ENCODE measurements around the gene C1orf232. TPM values are rescaled to one million over a fixed set of nuclear protein-coding genes. Genes with fewer than 3 reads are reported as not detected.

The C1orf232 gene
- total and polyA plus RNA-seq, 2 of the 8 experiments (the other 6 are each of a cell fraction or from before 2014, with no cell fraction given): not detected

DNA sequence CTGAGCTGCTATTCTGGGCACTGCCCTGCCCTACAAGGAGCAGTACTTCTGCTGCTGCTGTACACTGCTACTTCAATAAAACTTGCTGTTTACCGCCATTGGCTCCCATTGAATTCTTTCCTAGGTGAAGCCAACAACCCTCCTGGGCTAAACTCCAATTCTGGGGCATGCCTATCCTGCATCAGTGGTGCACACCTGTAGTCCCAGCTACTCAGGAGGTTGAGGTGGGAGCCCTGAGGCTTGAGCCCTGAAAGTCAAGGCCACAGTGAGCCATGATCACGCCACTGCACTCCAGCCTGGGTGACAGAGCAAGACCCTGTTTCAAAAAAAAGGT lies 36.0 kb downstream of the C1orf232 start (continued):
- TF ChIP-seq, protein P1, sequence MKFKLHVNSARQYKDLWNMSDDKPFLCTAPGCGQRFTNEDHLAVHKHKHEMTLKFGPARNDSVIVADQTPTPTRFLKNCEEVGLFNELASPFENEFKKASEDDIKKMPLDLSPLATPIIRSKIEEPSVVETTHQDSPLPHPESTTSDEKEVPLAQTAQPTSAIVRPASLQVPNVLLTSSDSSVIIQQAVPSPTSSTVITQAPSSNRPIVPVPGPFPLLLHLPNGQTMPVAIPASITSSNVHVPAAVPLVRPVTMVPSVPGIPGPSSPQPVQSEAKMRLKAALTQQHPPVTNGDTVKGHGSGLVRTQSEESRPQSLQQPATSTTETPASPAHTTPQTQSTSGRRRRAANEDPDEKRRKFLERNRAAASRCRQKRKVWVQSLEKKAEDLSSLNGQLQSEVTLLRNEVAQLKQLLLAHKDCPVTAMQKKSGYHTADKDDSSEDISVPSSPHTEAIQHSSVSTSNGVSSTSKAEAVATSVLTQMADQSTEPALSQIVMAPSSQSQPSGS (IDR thresholded peaks at IDR 0.05; ENCODE audit: low read length): no peak
- TF ChIP-seq SP4 (IDR thresholded peaks at IDR 0.05; ENCODE audit: low read length) (no peak), SP2 (IDR thresholded peaks at IDR 0.05; ENCODE audit: low read length) (no peak)
- TF ChIP-seq, protein P2, sequence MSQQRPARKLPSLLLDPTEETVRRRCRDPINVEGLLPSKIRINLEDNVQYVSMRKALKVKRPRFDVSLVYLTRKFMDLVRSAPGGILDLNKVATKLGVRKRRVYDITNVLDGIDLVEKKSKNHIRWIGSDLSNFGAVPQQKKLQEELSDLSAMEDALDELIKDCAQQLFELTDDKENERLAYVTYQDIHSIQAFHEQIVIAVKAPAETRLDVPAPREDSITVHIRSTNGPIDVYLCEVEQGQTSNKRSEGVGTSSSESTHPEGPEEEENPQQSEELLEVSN (IDR thresholded peaks at IDR 0.05): no peak

All from H1 (cell line).